H9 (cell line): ENCODE data around the gene SAXO1. TPM values are rescaled to one million over a fixed set of nuclear protein-coding genes. Genes with fewer than 3 reads are reported as not detected.

ENCODE experiments used
- DNase-seq: peaks from one replicate; pipeline ENCODE4 v3.0.0-alpha.2; 2017
- H2AFZ ChIP-seq: one replicate; pipeline ENCODE4 v1.6.1; 2013; ENCODE audit warnings: mild to moderate bottlenecking, low read length, control low read depth, moderate library complexity
- H2AK5ac ChIP-seq: 2 replicates; pipeline ENCODE4 v1.6.1; 2013; ENCODE audit warnings: low read length, control low read depth, mixed read lengths; ENCODE audit not compliant: insufficient read length
- H2BK120ac ChIP-seq: one replicate; pipeline ENCODE4 v1.6.1; 2013; ENCODE audit warnings: low read depth, mild to moderate bottlenecking, low read length, control low read depth, inconsistent platforms; ENCODE audit not compliant: poor library complexity, severe bottlenecking
- H2BK12ac ChIP-seq: 2 replicates; pipeline ENCODE4 v1.6.1; 2013; ENCODE audit warnings: low read length, control low read depth, mixed read lengths, low read depth; ENCODE audit not compliant: insufficient read length
- H2BK15ac ChIP-seq: 2 replicates; pipeline ENCODE4 v1.6.1; 2013; ENCODE audit warnings: low read depth, low read length, control low read depth
- H2BK20ac ChIP-seq: one replicate; pipeline ENCODE4 v1.6.1; 2013; ENCODE audit warnings: low read depth, mild to moderate bottlenecking, low read length, control low read depth, inconsistent platforms; ENCODE audit not compliant: poor library complexity, severe bottlenecking
- H2BK5ac ChIP-seq: 2 replicates; pipeline ENCODE4 v1.6.1; 2013; ENCODE audit warnings: low read length, control low read depth, mixed read lengths; ENCODE audit not compliant: insufficient read length
- H3K14ac ChIP-seq: 2 replicates; pipeline ENCODE4 v1.6.1; 2013; ENCODE audit warnings: low read length, control low read depth; ENCODE audit not compliant: insufficient read depth
- H3K18ac ChIP-seq: 2 replicates; pipeline ENCODE4 v1.6.1; 2013; ENCODE audit warnings: low read depth, mild to moderate bottlenecking, mixed read lengths, low read length, control low read depth; ENCODE audit not compliant: insufficient read length
- H3K23ac ChIP-seq: 2 replicates; pipeline ENCODE4 v1.6.1; 2013; ENCODE audit warnings: low read length, control low read depth, mixed read lengths, low read depth; ENCODE audit not compliant: insufficient read length
- H3K23me2 ChIP-seq: 2 replicates; pipeline ENCODE4 v1.6.1; 2013; ENCODE audit warnings: low read depth, mild to moderate bottlenecking, mixed read lengths, low read length, control low read depth; ENCODE audit not compliant: insufficient read length, poor library complexity, severe bottlenecking
- H3K27ac ChIP-seq: 2 replicates; pipeline ENCODE4 v1.5.1; 2013; ENCODE audit warnings: low read length, control low read depth, mixed read lengths, low read depth; ENCODE audit not compliant: insufficient read length
- H3K27me3 ChIP-seq: 2 replicates; pipeline ENCODE4 v1.6.1; 2013; ENCODE audit warnings: low read length, control low read depth, inconsistent platforms; ENCODE audit not compliant: insufficient read depth
- H3K4ac ChIP-seq: 2 replicates; pipeline ENCODE4 v1.6.1; 2013; ENCODE audit warnings: low read depth, mild to moderate bottlenecking, control low read depth, inconsistent platforms, low read length, moderate library complexity
- H3K4me1 ChIP-seq: 2 replicates; pipeline ENCODE4 v1.6.1; 2013; ENCODE audit warnings: low read length, control low read depth, inconsistent platforms; ENCODE audit not compliant: insufficient read depth
- H3K4me2 ChIP-seq: 2 replicates; pipeline ENCODE4 v1.6.1; 2013; ENCODE audit warnings: low read length, control low read depth, mixed read lengths; ENCODE audit not compliant: insufficient read length, insufficient read depth
- H3K56ac ChIP-seq: 2 replicates; pipeline ENCODE4 v1.6.1; 2013; ENCODE audit warnings: low read depth, mild to moderate bottlenecking, mixed read lengths, low read length, control low read depth; ENCODE audit not compliant: insufficient read length
- H3K79me1 ChIP-seq: 2 replicates; pipeline ENCODE4 v1.6.1; 2013; ENCODE audit warnings: low read depth, mild to moderate bottlenecking, moderate library complexity, low read length, control low read depth, inconsistent platforms; ENCODE audit not compliant: insufficient read depth, poor library complexity, severe bottlenecking
- H3K79me2 ChIP-seq: 2 replicates; pipeline ENCODE4 v1.6.1; 2013; ENCODE audit warnings: low read length, control low read depth, inconsistent platforms; ENCODE audit not compliant: insufficient read depth
- H3K9ac ChIP-seq: 2 replicates; pipeline ENCODE4 v1.6.1; 2013; ENCODE audit warnings: low read length, control low read depth, mixed read lengths; ENCODE audit not compliant: insufficient read length; ENCODE audit errors: extremely low read depth
- H3K9me3 ChIP-seq: one replicate; pipeline ENCODE4 v1.6.1; 2013; ENCODE audit warnings: low read depth, low read length, inconsistent platforms; ENCODE audit not compliant: control insufficient read depth
- H3T11ph ChIP-seq: one replicate; pipeline ENCODE4 v1.6.1; 2013; ENCODE audit warnings: mild to moderate bottlenecking, low read length, control low read depth, inconsistent platforms
- H4K20me1 ChIP-seq: one replicate; pipeline ENCODE4 v1.6.1; 2013; ENCODE audit not compliant: control insufficient read depth, insufficient read length, insufficient read depth
- H4K5ac ChIP-seq: 2 replicates; pipeline ENCODE4 v1.6.1; 2013; ENCODE audit warnings: low read depth, mild to moderate bottlenecking, mixed read lengths, low read length, control low read depth; ENCODE audit not compliant: insufficient read length
- H4K8ac ChIP-seq: replicated peaks from 2 replicates; pipeline ENCODE4 v1.6.1; 2013; ENCODE audit warnings: low read length, control low read depth, mixed read lengths, low read depth; ENCODE audit not compliant: insufficient read length
- H4K91ac ChIP-seq: 2 replicates; pipeline ENCODE4 v1.6.1; 2013; ENCODE audit warnings: low read depth, mild to moderate bottlenecking, moderate library complexity, mixed read lengths, low read length, control low read depth; ENCODE audit not compliant: insufficient read length
- H3K27ac Mint-ChIP-seq, 3 experiments: 2 replicates in 2 of 3; 3 replicates in 1 of 3; pipeline ENCODE4 v1.8.0; 2020 to 2021; ENCODE audit warnings: mixed read lengths in 3 of 3, mild to moderate bottlenecking in 1 of 3, moderate library complexity in 1 of 3
- H3K27me3 Mint-ChIP-seq: 2 replicates; pipeline ENCODE4 v1.8.0; 2021; ENCODE audit warnings: low read depth, mild to moderate bottlenecking, moderate library complexity, mixed read lengths
- H3K36me3 Mint-ChIP-seq, 3 experiments: 2 replicates in 2 of 3; 3 replicates in 1 of 3; pipeline ENCODE4 v1.8.0; 2020 to 2021; ENCODE audit warnings: low read depth in 3 of 3, mixed read lengths in 3 of 3; ENCODE audit not compliant: insufficient read depth in 1 of 3
- H3K4me1 Mint-ChIP-seq, 2 experiments: 2 replicates each; pipeline ENCODE4 v1.8.0; 2020; ENCODE audit warnings: mixed read lengths in 2 of 2
- H3K4me3 Mint-ChIP-seq, 2 experiments: 2 replicates in 1 of 2; 3 replicates in 1 of 2; pipeline ENCODE4 v1.8.0; 2020 to 2021; ENCODE audit warnings: mild to moderate bottlenecking in 2 of 2, mixed read lengths in 2 of 2, moderate library complexity in 1 of 2
- H3K9me3 Mint-ChIP-seq, 2 experiments: 2 replicates in 1 of 2; 3 replicates in 1 of 2; pipeline ENCODE4 v1.8.0; 2020; ENCODE audit warnings: mild to moderate bottlenecking in 2 of 2, mixed read lengths in 2 of 2, moderate library complexity in 1 of 2
- CTCF ChIP-seq: fragments of 200-600 bp; sonication (generic); conservative IDR thresholded peaks from 3 replicates; pipeline ENCODE4 v1.8.0; 2021; ENCODE audit warnings: antibody characterized with exemption, mild to moderate bottlenecking
- WGBS: extraction: QIAGEN DNeasy Blood & Tissue Kit; methylation state at CpG from one replicate; pipeline ENCODE4 v1.1.7; 2013; ENCODE audit warnings: missing lambda C conversion rate, low lambda C conversion rate, mixed read lengths; ENCODE audit not compliant: insufficient read length; ENCODE audit errors: extremely low coverage; 5-methylcytosine and 5-hydroxymethylcytosine counted together
- total RNA-seq: library from RNA; stranded (reverse); gene quantifications from 2 replicates; pipeline ENCODE4 v1.2.1, GENCODE V29; 2021

Gene SAXO1
- total RNA-seq, 1 experiment from 2014 or later = 0.09 TPM

GRCh38 chr9:18971909-18972308, 61.1 kb downstream of the SAXO1 start:
- H4K5ac ChIP-seq = no peak overlapping the region
- Mint-ChIP-seq H3K9me3 (peaks cover 4 to 6% of the 10 kb centered on the region in 2 experiments; a peak in 4 of 5 replicates), H3K36me3 (peaks cover 2 to 5% (median 4%) of the 10 kb centered on the region in 3 experiments; a peak in 5 of 7 replicates), H3K27ac (no peak overlapping the region), H3K27me3 (no peaks in the 10 kb centered on the region; the same call in 1 of the 2 replicates), H3K4me3 (no peak overlapping the region), H3K4me1 (no peaks in the 10 kb centered on the region; a peak in 1 of 4 replicates)
- no peak for DNase-seq
- no CpG with 5 or more reads among the region's 1 CpG for WGBS
- H4K91ac ChIP-seq = no peak overlapping the region
- no peak overlapping the region for H2BK12ac ChIP-seq
- no peaks in the 10 kb centered on the region for H3K9me3 ChIP-seq
- no peak overlapping the region for H3K4ac ChIP-seq
- H3K27ac ChIP-seq = no peak overlapping the region
- H3K23me2 ChIP-seq = no peaks in the 10 kb centered on the region
- no peak overlapping the region for H2BK15ac ChIP-seq
- no peak overlapping the region for H3K14ac ChIP-seq
- no peak overlapping the region for H3K18ac ChIP-seq
- H2AFZ ChIP-seq = no peak overlapping the region
- H3K23ac ChIP-seq = no peak overlapping the region
- H2BK120ac ChIP-seq = no peak overlapping the region
- H4K8ac ChIP-seq = no peak overlapping the region
- no peaks in the 10 kb centered on the region for H3K27me3 ChIP-seq
- no peak overlapping the region for H3K56ac ChIP-seq
- no peak overlapping the region for H3K9ac ChIP-seq
- no peak for TF ChIP-seq CTCF
- H2AK5ac ChIP-seq = no peak overlapping the region
- H3K79me1 ChIP-seq = no peaks in the 10 kb centered on the region
- no peaks in the 10 kb centered on the region for H4K20me1 ChIP-seq
- no peak overlapping the region for H3T11ph ChIP-seq
- H2BK5ac ChIP-seq = no peak overlapping the region
- no peaks in the 10 kb centered on the region for H3K4me1 ChIP-seq
- H3K4me2 ChIP-seq = no peak overlapping the region
- peaks cover 1% of the 10 kb centered on the region; the same call in 1 of the 2 replicates for H3K79me2 ChIP-seq
- H2BK20ac ChIP-seq = no peak overlapping the region
